HG03342 (cell line): ENCODE data around the gene NDUFB2.
"Not testable (repeated sequence)": the region's sequence is repeated elsewhere in the genome, so short reads cannot be mapped to it uniquely, and the experiment has no call there.

Source experiments
- ATAC-seq: cut with Tn5 transposase; IDR thresholded peaks from one replicate; pipeline ENCODE4 v1.9.1; 2021; ENCODE audit warnings: mild to moderate bottlenecking, moderate library complexity; ENCODE audit not compliant: unreplicated experiment

NDUFB2 gene

GRCh38 chr7:140689199-140690152 lies 7.0 kb upstream of the NDUFB2 start:
- no peak for ATAC-seq

- no peak for ATAC-seq
Observed at GRCh38 chr7:140691376-140692045, 5.0 kb upstream of the NDUFB2 start.

GRCh38 chr7:140693849-140694248 lies 2.7 kb upstream of the NDUFB2 start:
- not testable (repeated sequence) for ATAC-seq

DNA sequence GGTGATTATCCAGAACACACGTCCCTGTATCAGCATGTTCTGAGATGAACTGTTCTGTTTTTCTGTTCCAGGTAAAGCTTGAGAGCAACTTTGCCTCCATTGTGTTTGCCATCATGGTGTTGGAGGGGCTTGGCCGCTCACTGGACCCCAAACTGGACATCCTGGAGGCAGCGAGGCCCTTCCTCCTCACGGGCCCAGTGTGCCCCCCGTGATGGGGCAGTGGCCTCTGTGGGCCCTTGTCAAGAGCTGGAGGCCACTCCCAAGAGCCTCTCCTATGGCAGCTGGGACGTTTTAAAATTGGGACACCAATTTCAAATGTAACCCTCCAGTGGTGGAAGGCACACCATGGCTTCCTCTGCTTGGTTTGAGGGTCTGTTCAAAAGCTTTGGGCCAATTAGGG lies 1.9 kb upstream of the NDUFB2 start:
- no peak for ATAC-seq

DNA sequence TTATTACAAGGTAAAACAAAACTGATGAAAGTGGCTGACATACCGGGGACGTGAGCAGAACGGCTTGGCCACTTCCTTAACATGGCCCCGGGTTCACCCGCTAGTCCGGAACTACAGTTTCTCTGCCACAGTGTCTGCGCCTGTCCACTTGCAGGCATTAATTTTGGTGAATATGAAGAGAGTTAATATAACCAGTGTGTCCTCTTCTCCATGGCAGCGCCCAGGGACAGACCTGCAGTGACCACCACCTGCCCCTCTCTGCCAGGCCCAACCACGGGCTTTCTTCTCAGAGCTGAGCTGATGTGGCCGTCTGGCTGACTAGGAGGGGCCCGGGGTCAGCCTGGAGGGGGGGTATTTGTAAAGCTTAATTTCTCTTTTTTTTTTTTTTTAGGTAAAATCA lies 1.1 kb upstream of the NDUFB2 start:
- ATAC-seq: no peak

- no peak for ATAC-seq
Observed at GRCh38 chr7:140696024-140696679, 356 bp upstream of the NDUFB2 start.

- no peak for ATAC-seq
Observed at GRCh38 chr7:140697447-140698143, 1.1 kb downstream of the NDUFB2 start.

DNA sequence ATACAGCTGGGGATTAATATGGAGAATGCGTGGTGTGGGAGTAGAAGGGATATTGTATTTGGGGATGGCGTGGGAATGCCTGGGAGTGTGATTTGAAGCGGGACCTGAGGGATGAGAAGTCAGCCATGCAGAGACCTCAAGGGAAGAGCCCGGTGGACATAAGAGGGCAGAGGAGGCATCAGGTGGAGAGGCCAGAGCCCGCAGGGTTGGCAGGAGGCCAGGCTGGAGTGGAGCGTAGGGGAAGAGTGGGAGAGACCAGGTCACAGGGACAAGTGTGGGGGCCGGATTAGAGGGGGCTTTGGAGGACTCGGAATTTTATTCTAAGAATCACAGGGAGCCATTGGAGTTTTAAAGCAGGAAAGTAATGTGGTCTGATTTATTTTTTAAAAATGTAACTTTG lies 2.0 kb downstream of the NDUFB2 start:
- no peak for ATAC-seq

GRCh38 chr7:140702774-140703173 lies 6.3 kb downstream of the NDUFB2 start:
- no peak for ATAC-seq

DNA sequence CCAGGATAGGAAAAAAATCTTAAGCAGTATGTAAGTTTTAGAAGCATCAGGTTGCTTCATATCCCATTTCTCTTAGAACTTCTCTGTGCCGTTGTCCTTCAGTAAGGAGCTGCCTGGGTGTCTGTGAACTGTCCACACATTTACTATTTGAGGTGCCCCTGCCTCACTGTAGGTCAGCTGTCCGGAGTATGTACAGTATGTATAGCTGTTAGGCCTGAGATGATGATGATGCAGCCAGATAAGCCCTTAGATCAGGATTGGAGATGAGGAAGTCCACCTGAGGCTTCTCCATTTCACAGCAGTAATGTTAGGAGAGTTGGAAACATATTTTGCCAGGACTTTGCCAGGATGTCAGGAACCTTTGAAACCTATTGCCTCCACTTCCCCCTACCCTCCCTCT lies 7.7 kb downstream of the NDUFB2 start:
- ATAC-seq: no peak

DNA sequence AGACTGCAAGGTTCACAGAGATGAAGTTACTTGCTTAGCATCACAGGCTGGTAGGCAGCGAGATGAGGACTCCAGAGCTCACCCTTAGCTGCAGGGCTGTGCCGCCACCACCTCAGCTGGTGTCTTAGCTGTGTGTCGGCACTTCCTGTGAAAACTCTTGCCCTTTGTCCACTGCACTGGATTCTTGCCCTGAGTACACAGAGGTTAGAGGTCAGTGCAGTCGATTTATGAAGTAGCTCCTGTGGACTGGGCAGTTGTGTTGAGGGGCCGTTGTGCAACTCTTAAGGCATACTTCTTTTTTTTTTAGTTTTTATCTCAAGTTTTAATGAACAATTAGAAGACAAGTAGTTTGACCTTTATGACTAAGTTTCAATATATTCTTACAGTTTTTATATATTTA lies 10.6 kb downstream of the NDUFB2 start:
- ATAC-seq: no peak

DNA sequence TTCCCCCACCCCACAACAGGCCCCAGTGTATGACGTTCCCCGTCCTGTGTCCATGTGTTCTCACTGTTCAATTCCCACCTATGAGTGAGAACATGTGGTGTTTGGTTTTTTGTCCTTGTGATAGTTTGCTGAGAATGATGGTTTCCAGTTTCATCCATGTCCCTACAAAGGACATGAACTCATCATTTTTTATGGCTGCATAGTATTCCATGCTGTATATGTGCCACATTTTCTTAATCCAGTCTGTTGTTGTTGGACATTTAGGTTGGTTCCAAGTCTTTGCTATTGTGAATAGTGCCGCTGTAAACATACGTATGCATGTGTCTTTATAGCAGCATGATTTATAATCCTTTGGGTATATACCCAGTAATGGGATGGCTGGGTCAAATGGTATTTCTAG lies 12.3 kb downstream of the NDUFB2 start:
- not testable (repeated sequence) for ATAC-seq

DNA sequence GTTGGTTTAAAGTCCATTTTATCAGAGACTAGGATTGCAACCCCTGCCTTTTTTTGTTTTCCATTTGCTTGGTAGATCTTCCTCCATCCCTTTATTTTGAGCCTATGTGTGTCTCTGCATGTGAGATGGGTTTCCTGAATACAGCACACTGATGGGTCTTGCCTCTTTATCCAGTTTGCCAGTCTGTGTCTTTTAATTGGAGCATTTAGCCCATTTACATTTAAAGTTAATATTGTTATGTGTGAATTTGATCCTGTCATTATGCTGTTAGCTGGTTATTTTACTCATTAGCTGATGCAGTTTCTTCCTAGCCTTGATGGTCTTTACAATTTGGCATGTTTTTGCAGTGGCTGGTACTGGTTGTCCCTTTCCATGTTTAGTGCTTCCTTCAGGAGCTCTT lies 15.9 kb downstream of the NDUFB2 start:
- not testable (repeated sequence) for ATAC-seq

DNA sequence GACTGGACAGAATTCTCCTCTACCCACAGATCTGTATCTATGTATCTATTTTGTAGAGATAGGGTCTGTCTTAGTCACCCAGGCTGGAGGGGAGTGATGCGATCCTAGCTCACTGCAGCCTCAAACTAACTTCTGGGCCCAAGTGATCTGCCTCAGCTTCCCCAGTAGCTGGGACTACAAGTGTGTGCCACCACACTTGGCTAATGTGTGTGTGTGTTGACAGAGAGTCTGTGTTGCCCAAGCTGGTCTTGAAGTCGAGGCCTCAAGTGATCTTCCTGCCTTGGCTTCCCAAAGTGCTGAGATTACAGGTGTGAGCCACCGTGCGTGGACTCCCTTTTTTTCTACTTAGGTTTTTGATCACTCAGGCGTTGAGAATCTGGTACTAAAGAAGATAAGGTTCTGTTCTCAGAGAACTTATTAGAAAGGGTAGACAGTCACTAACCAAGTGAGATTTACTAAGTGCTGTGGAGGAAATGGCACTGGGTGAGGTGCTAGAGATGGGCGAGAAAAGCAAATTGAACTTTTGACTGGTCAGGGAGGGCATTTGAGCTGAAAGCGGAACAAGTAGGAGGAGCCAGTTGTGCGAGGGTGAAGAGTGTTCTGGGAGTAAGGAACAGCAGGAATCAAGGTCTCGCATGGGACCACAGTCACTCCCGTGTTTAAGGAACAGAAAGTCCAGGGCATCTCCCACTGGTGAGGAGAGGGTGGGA lies 18.0 kb downstream of the NDUFB2 start:
- ATAC-seq: no peak

DNA sequence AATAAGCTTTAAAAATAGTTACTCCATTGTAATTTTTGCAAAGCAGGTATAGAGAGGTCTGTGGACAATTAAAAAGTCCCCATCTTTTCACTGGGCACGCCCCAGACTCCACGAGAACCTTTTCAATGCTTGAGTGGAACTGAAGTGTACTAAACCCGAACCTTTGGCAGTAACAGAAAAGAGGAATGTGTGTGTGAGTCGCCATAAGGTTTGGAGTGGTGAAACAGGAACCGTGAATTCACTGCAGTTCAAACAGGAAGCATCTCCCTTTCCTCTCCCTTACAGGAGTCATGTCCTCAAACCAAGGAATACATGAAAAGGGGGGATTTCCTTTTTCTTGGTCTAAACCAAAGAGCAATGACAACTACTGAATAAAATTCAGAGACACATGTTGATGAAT lies 23.2 kb downstream of the NDUFB2 start:
- no peak for ATAC-seq

GRCh38 chr7:140722254-140722653 lies 25.7 kb downstream of the NDUFB2 start:
- ATAC-seq: no peak

DNA sequence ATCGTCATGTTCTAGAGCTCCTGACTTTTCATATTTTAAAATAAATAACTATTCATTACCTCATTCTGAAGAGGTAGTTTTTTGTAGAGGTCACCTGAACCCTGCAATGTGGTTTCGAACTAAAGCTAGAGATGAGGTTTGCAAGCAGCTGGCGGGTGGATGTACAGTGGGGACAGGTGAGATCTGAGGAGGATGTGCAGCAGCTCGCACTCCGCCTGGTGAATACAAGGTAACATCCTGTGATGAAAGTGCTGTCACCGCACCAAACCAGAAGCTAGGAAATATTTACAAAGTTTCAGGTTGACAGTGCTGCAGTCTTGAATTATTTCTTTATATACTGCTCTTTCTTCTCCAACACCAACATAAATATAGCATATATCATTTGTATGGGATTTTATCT lies 26.5 kb downstream of the NDUFB2 start:
- no peak for ATAC-seq

DNA sequence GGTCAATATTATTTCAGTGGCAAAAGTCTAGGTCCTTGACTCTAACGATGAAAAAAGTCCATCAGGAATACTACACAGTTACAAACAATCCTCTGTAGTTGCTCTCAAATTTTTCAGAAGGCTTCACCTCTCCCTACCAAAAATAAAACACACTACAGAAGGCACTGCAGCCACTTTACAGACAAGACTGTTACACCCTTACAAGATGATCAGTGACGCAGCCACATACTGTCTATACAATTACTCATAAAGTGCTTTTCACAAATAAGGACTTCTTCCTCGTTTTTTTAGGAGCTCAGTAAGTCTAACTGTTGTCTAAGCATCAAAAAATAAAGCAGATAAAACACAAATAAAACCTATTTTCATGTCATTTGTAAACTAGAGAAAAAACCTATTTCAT lies 27.1 kb downstream of the NDUFB2 start:
- no peak for ATAC-seq

GRCh38 chr7:140724706-140725105 lies 28.2 kb downstream of the NDUFB2 start:
- no peak for ATAC-seq

- no peak for ATAC-seq
Observed at GRCh38 chr7:140726281-140726680, 29.8 kb downstream of the NDUFB2 start.
